Measurements from ENCODE around the gene TSC22D1.

DNA sequence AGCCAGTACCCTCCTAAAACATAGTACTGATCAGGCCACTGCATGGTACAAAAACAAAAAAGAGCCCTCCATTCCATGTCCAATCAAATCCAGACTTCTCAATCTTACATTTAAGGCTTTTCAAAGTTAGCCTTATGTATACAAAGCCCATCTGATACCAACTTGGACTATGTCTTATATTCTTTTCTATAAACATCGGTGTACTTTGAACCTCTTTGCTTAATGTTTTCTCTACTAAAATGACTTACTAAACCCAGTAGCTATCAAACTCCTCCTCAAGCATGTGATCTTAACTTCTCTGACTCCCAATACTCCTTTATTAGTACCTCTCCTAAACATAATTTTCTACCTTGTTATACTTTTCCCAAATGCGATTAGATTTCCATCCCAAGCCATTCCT, 14.8 kb downstream of the TSC22D1 start:
- TF ChIP-seq CTCF (IDR thresholded peaks at IDR 0.05), result no peak
- no peak for TF ChIP-seq POLR2A (IDR thresholded peaks at IDR 0.05)

Measured in lower leg skin (tissue), 3 donors.